DOHH2 (cell line): Measurements from ENCODE around the gene NOL4L.

ENCODE experiments used
- H3F3A ChIP-seq: fragments of 200-600 bp; sonication (generic), shearing (Covaris generic); 2 replicates; pipeline ENCODE4 v1.6.0; 2016; ENCODE audit warnings: antibody characterized with exemption, mild to moderate bottlenecking; ENCODE audit not compliant: control insufficient read depth, insufficient read depth
- H3K27ac ChIP-seq: fragments of 200-600 bp; sonication (generic); 2 replicates; pipeline ENCODE4 v1.5.1; 2014; ENCODE audit warnings: low read depth, mild to moderate bottlenecking, low read length, moderate library complexity
- H3K27me3 ChIP-seq: fragments of 200-600 bp; sonication (generic); 2 replicates; pipeline ENCODE4 v1.6.1; 2014; ENCODE audit warnings: mild to moderate bottlenecking, low read length, mixed read lengths; ENCODE audit not compliant: control insufficient read depth
- H3K36me3 ChIP-seq: fragments of 200-600 bp; sonication (generic); 2 replicates; pipeline ENCODE4 v1.6.1; 2014; ENCODE audit warnings: mild to moderate bottlenecking, low read length, moderate library complexity, mixed read lengths; ENCODE audit not compliant: control insufficient read depth
- H3K4me1 ChIP-seq: fragments of 200-600 bp; sonication (generic); 2 replicates; pipeline ENCODE4 v1.6.1; 2014; ENCODE audit warnings: mild to moderate bottlenecking, low read length, mixed read lengths; ENCODE audit not compliant: control insufficient read depth
- H3K4me2 ChIP-seq: fragments of 200-600 bp; sonication (generic); 2 replicates; pipeline ENCODE4 v1.6.0; 2014; ENCODE audit warnings: mild to moderate bottlenecking, low read length, moderate library complexity
- H3K4me3 ChIP-seq: fragments of 200-600 bp; sonication (generic); 2 replicates; pipeline ENCODE4 v1.5.1; 2014; ENCODE audit warnings: mild to moderate bottlenecking, low read length, mixed read lengths
- H3K79me2 ChIP-seq: fragments of 200-600 bp; sonication (generic); 2 replicates; pipeline ENCODE4 v1.6.1; 2014; ENCODE audit warnings: mild to moderate bottlenecking, low read length, mixed read lengths; ENCODE audit not compliant: control insufficient read depth
- H3K9me2 ChIP-seq: fragments of 200-600 bp; sonication (generic); replicated peaks from 2 replicates; pipeline ENCODE4 v1.6.1; 2014; ENCODE audit warnings: mild to moderate bottlenecking, low read length, mixed read lengths; ENCODE audit not compliant: control insufficient read depth
- H3K9me3 ChIP-seq: fragments of 200-600 bp; sonication (generic); 2 replicates; pipeline ENCODE4 v1.6.1; 2014; ENCODE audit warnings: antibody characterized with exemption, low read length, mixed read lengths; ENCODE audit not compliant: control insufficient read depth, insufficient read depth
- H4K20me1 ChIP-seq: fragments of 200-600 bp; sonication (generic); 2 replicates; pipeline ENCODE4 v1.6.0; 2014; ENCODE audit warnings: low read depth, mild to moderate bottlenecking, antibody characterized with exemption, low read length, moderate library complexity; ENCODE audit not compliant: control insufficient read depth, insufficient read depth
- EZH2phosphoT487 ChIP-seq: fragments of 200-600 bp; sonication (generic); IDR thresholded peaks from 2 replicates; pipeline ENCODE4 v1.6.1; 2017; ENCODE audit warnings: borderline replicate concordance, mild to moderate bottlenecking, antibody characterized with exemption, low read length, moderate library complexity, mixed read lengths
- TF ChIP-seq, protein P1 (sequence below): fragments of 200-600 bp; sonication (generic); IDR thresholded peaks from one replicate; pipeline ENCODE4 v1.5.1; 2014; ENCODE audit warnings: antibody characterized with exemption, mild to moderate bottlenecking, low read depth, low read length; ENCODE audit not compliant: poor library complexity, severe bottlenecking

The NOL4L gene

DNA sequence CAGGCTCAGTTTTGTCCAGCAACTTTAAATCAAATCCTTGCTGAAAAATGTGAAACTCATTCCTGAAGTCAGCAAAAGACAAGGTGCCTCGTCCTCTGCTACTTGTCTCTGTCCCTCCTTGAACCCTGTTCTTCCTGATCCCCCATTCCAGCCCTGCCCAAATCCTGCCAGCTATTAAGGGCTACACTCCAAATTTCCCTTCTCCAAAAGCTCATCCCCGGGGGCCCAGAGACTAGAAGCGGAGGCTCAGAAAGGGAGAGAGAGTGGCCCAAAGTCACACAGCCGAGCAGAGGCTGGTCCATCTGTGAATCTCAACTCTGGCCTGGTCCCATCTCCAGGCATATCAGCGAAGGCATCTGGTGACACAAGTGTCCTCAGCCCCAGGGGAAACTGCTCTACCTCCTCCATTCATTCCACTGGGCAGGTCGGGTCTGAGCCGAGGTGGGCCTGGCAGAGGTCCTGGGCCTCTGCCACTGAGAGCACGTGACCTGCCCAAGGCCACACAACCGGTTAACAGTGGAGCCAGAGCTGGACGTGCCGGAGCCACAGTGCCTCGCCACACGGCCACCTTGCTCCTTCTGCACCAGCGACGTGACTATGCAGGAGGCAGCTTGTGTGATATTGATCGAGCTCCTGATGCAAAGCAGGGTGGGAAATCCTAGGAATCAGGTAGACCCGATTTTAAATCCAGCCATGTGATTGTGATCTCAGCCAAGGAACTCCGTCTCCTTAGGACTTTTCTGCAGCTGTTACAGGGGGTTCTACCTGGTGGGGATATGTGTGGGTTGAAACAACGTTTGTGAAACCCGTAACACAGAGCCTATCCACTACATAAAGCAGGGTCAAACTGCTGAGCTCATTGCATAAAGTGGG lies 28.6 kb downstream of the NOL4L start:
- Histone ChIP-seq H3K4me1 (no peaks in the 10 kb centered on the region), H3K4me2 (no peak overlapping the region), H3K9me3 (no peaks in the 10 kb centered on the region), H3K9me2 (no peaks in the 10 kb centered on the region), H4K20me1 (peaks cover 4% of the 10 kb centered on the region; the same call in 1 of the 2 replicates), H3K36me3 (no peaks in the 10 kb centered on the region), H3K79me2 (no peaks in the 10 kb centered on the region), H3K4me3 (no peak overlapping the region), H3K27ac (no peak overlapping the region), H3K27me3 (no peaks in the 10 kb centered on the region), H3F3A (no peaks in the 10 kb centered on the region)
- TF ChIP-seq, protein P1, sequence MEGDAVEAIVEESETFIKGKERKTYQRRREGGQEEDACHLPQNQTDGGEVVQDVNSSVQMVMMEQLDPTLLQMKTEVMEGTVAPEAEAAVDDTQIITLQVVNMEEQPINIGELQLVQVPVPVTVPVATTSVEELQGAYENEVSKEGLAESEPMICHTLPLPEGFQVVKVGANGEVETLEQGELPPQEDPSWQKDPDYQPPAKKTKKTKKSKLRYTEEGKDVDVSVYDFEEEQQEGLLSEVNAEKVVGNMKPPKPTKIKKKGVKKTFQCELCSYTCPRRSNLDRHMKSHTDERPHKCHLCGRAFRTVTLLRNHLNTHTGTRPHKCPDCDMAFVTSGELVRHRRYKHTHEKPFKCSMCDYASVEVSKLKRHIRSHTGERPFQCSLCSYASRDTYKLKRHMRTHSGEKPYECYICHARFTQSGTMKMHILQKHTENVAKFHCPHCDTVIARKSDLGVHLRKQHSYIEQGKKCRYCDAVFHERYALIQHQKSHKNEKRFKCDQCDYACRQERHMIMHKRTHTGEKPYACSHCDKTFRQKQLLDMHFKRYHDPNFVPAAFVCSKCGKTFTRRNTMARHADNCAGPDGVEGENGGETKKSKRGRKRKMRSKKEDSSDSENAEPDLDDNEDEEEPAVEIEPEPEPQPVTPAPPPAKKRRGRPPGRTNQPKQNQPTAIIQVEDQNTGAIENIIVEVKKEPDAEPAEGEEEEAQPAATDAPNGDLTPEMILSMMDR = no peak
- TF ChIP-seq EZH2phosphoT487 = no peak

DNA sequence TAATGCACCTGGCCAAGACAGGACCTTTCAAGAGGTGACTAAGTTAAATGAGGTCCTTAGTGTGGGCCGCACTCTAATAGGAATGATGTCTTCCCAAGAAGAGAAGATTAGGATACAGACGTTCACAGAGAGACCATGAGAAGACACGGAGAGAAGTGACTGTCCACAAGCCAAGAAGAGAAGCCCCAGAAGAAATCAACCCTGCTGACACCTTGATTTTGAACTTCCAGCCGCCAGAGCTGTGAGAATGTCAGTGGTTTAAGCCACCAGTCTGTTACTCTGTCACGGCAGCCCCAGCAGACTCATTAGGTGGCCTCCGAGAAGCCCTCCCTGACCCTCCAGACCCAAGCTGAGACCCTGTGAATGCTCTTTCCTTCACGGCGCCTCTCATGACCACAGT lies 29.5 kb downstream of the NOL4L start:
- peaks cover 4% of the 10 kb centered on the region; the same call in 1 of the 2 replicates for H4K20me1 ChIP-seq
- no peaks in the 10 kb centered on the region for H3K27me3 ChIP-seq
- H3K4me3 ChIP-seq = no peak overlapping the region
- no peak overlapping the region for H3K4me2 ChIP-seq
- no peaks in the 10 kb centered on the region for H3K79me2 ChIP-seq
- no peak overlapping the region for H3K27ac ChIP-seq
- H3K9me3 ChIP-seq = no peaks in the 10 kb centered on the region
- H3F3A ChIP-seq = no peaks in the 10 kb centered on the region
- no peak for TF ChIP-seq EZH2phosphoT487
- TF ChIP-seq, protein P1 = no peak
- no peaks in the 10 kb centered on the region for H3K4me1 ChIP-seq
- H3K36me3 ChIP-seq = no peaks in the 10 kb centered on the region
- H3K9me2 ChIP-seq = no peaks in the 10 kb centered on the region

DNA sequence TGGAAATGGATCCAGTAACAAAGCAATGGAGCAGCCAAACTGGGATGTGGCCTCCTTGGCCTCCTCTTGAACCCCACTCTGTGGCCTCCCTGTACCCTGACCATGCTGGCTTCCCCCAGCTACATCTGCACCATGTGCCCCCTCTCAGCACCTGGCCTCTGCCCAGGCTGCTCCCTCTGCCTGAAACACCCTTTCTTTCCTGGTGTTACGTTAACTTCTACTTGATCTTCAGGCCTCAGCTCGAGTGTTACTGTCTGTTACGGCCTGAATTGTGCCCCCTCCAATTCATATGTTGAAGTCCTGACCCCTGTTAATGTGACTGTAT lies 30.2 kb downstream of the NOL4L start:
- TF ChIP-seq, protein P1 = no peak
- no peak for TF ChIP-seq EZH2phosphoT487
- no peaks in the 10 kb centered on the region for H3K4me1 ChIP-seq
- no peak overlapping the region for H3K4me2 ChIP-seq

More for the DNA sequence above, 30.2 kb downstream of the NOL4L start:
- Histone ChIP-seq H3K79me2 (no peaks in the 10 kb centered on the region), H3K27ac (no peak overlapping the region), H3K9me2 (no peaks in the 10 kb centered on the region), H3K9me3 (no peaks in the 10 kb centered on the region), H4K20me1 (peaks cover 4% of the 10 kb centered on the region; the same call in 1 of the 2 replicates), H3F3A (no peaks in the 10 kb centered on the region), H3K27me3 (no peaks in the 10 kb centered on the region), H3K36me3 (no peaks in the 10 kb centered on the region), H3K4me3 (no peak overlapping the region)
